ENCODE results near the gene CPNE7.
"Not testable (repeated sequence)": the region's sequence is repeated elsewhere in the genome, so short reads cannot be mapped to it uniquely, and the experiment has no call there.

CPNE7 gene

GRCh38 chr16:89584768-89585549 lies 9.4 kb downstream of the CPNE7 start:
- DNase-seq = no peak

- DNase-seq = no peak
Observed at GRCh38 chr16:89586218-89586617, 10.7 kb downstream of the CPNE7 start.

- DNase-seq = no peak
Observed at GRCh38 chr16:89586853-89587252, 11.3 kb downstream of the CPNE7 start.

GRCh38 chr16:89587676-89588075 lies 12.1 kb downstream of the CPNE7 start:
- DNase-seq = not testable (repeated sequence)

GRCh38 chr16:89588413-89589109 lies 13.0 kb downstream of the CPNE7 start:
- DNase-seq = no peak

- DNase-seq = no peak
Observed at GRCh38 chr16:89589241-89589926, 13.8 kb downstream of the CPNE7 start.

DNA sequence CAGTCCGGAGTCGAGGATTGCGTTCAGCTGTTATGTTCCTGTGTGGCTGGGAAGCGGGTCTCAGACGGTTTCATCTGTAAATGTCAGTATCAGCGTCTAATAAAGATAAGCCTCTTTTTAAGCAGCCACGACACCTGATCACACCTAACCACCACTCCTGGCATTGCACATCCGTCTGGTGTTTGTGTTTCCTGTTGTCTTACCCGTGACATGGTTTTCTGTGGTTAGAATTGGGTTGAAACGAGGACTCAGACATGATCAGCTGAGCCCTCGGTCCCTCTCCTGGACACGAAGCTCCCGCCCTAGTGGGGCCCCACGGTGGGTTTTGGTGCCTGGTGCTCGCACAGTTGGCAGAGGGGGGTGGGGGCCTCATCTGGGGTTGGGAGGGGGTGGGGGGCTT lies 18.3 kb downstream of the CPNE7 start:
- no peak for DNase-seq

- no peak for DNase-seq
Observed at GRCh38 chr16:89595330-89596060, 19.9 kb downstream of the CPNE7 start.

GRCh38 chr16:89596061-89596689 lies 20.6 kb downstream of the CPNE7 start:
- no peak for DNase-seq

- DNase-seq = no peak
Observed at GRCh38 chr16:89596957-89597649, 21.5 kb downstream of the CPNE7 start.

- DNase-seq = no peak
Observed at GRCh38 chr16:89598199-89598598, 22.6 kb downstream of the CPNE7 start.

DNA sequence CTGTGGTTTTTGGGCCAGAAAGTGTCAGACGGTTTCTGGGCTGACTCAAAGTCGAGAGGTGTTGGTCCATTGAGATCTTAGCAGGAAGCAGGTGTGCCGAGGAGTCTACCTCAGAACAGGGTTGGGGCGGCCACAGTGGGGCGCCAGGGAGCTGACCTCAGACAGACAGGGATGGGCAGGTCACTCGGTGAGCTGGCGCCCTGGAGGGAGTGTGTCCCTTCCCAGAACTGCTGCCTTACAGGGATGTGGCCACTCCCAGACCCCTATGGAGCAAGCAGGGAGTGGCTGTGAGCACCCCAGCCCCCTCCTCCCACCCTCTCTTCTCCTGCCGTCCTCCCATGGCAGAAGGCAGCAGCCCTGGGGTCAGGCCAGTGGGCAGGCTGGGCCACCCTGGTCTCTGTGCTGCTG lies 23.9 kb downstream of the CPNE7 start:
- DNase-seq = no peak

DNA sequence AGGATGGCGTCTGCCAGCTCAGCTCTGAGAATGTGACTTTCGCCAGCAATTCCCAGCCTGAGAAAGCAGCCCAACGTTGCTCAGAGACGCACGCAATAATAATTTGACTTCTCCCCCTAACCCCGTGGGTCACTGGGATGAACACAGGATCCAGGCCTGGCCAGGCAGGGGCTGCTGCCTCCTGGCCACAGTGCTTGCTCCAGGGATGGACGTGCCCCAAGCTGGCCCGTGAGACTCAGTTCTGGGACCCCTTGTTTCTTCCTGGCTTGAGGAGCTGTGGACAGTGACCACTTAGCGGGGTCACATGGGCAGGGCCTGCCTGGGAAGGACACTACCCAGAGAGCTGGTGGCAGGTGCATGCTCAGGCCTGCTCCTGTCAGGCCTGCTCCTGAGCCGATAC lies 24.3 kb downstream of the CPNE7 start:
- DNase-seq = no peak

GRCh38 chr16:89600427-89600826 lies 24.9 kb downstream of the CPNE7 start:
- no peak for DNase-seq

GRCh38 chr16:89600956-89601355 lies 25.4 kb downstream of the CPNE7 start:
- DNase-seq = no peak

GRCh38 chr16:89601906-89602272 lies 26.3 kb downstream of the CPNE7 start:
- no peak for DNase-seq

DNA sequence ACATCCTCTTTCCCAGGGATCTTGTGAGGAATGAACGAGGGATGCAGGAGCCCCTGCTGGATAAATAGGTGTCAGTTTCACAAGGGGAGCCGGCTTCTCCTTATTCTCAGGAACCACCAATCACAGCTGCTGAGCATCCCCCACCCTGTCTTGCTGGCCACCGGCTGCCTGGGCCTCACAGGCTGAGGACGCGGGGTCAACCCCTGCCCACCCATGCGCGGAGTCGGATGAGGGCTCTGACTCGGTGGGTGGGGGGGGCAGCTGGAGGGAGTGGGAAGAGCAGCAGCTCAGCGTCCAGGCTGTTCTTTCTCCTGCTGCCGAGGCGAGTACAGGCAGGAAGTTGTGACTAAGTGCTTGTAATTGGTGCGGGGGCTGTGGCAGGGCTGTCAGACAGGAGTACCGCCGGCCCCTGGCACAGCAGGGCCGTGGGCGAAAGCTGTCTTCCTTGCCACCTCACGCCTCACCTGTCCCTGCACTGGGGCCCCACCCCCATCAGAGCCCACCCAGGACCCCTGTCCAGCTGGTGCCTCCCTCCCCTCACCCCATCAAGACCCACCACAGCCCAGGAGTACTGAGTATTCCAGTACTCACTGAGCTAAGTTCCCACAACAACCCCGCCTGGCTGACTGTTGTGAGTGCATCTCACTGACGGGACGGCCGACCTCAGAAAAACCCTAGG lies 26.9 kb downstream of the CPNE7 start:
- DNase-seq = peak; percentile 72

DNA sequence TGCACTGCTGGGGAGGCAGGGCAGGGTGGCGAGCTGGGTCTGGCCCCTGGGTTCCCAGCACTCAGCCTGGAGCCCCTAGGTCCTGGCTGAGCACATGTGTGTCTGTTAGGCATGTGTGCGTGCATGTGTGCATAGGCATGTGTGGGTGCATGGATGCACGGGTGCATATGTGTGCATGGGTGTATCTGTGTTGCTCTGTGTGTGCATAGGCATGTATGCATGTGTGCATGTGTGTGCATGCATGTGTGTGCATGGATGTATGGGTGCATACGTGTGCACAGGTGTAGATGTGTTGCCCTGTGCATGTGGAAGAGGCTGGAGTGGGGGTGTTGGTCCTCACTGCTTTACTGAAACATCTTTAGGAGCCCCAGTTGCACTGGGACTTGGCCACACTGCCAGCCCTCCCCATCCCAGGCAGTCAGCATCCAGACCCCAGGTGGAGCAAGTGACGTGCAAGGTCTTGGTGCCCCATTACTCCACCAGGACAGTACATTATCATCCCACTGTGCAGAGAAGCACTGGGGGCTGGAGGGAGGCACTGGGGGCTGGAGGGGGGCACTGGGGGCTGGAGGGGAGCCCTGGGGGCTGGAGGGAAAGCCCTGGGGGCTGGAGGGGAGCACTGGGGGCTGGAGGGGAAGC lies 27.5 kb downstream of the CPNE7 start:
- DNase-seq = no peak

GRCh38 chr16:89604764-89605163 lies 29.2 kb downstream of the CPNE7 start:
- DNase-seq = no peak

DNA sequence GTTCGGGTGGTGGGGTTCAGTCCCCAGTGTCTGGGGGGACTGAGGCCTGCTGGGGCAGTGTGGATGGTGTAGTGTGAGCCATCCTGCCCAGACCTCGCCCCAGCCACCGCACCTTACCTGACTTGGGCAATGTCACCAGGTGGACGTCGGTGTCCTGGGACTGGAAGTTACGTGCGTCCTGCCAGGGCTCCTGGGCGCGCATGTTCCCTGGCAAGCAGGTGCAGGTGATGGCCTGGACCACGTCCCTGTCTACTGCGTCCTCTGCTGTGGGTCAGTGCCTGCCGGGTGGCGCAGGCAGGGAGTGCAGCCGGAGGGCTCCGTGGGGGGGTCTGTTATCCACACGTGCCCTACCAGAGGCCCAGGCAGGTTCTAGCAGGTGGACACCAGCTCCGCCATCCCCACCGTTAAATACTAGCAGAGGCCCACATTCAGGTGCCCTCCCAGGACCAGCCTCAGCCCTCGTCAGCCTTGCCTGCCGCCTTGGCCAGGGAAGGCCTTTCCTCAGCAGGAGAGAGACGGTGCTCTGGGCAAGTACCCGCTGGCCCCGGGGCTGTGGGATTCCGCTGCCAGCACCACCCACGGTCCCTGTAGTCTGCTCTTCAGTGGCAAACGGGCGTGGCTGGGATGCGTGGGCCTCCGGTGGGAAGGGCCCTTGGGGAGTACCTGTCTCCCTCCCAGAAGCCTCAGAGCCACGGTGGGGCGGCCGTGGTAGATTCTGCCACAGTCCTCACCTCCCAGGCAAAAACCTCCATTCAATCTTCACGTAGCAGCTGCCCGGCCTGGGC lies 29.8 kb downstream of the CPNE7 start:
- no peak for DNase-seq
